Suprapubic skin (tissue), 4 donors: Measurements from ENCODE around the gene AGR2. TPM values are rescaled to one million over a fixed set of nuclear protein-coding genes. Genes with fewer than 3 reads are reported as not detected.

Experiments used
- DNase-seq, 2 donors: peaks; one replicate each; pipeline ENCODE4 v3.0.0-alpha.2; 2019; ENCODE audit warnings: low spot score in 2 of 2
- H3K27ac ChIP-seq: fragments of 200-600 bp; sonication (generic); one replicate; pipeline ENCODE4 v1.5.1; 2019
- H3K27me3 ChIP-seq: fragments of 200-600 bp; sonication (generic); one replicate; pipeline ENCODE4 v1.5.1; 2019
- H3K36me3 ChIP-seq: fragments of 200-600 bp; sonication (generic); one replicate; pipeline ENCODE4 v1.5.1; 2019
- H3K4me1 ChIP-seq: fragments of 200-600 bp; sonication (generic); one replicate; pipeline ENCODE4 v1.5.1; 2019
- H3K4me3 ChIP-seq: fragments of 200-600 bp; sonication (generic); one replicate; pipeline ENCODE4 v1.5.1; 2019; ENCODE audit warnings: mild to moderate bottlenecking
- H3K9me3 ChIP-seq: fragments of 200-600 bp; sonication (generic); one replicate; pipeline ENCODE4 v1.5.1; 2019
- CTCF ChIP-seq, 2 donors: fragments of 200-600 bp in 1 of 2; fragments of 450-650 bp in 1 of 2; sonication (generic) in 1 of 2; IDR thresholded peaks; one replicate each; pipeline ENCODE4 v1.5.1; 2016 to 2019; ENCODE audit warnings: antibody characterized with exemption in 2 of 2, mild to moderate bottlenecking in 1 of 2, moderate library complexity in 1 of 2
- EP300 ChIP-seq: sonication (generic); formaldehyde crosslinking; IDR thresholded peaks from one replicate; pipeline ENCODE4 v1.6.1; 2017; ENCODE audit warnings: antibody characterized with exemption
- POLR2A ChIP-seq, 2 donors: fragments of 450-650 bp; IDR thresholded peaks; one replicate each; pipeline ENCODE4 v1.6.1; 2017; ENCODE audit warnings: antibody characterized with exemption in 2 of 2, mild to moderate bottlenecking in 2 of 2, moderate library complexity in 2 of 2
- POLR2AphosphoS5 ChIP-seq, 3 donors: sonication (generic); formaldehyde crosslinking; IDR thresholded peaks; one replicate each; pipeline ENCODE4 v1.6.1; 2017; ENCODE audit warnings: antibody characterized with exemption in 3 of 3
- WGBS: methylation state at CpG from one replicate; pipeline ENCODE4 v1.1.5; 2018; 5-methylcytosine and 5-hydroxymethylcytosine counted together
- total RNA-seq, 4 donors: library from RNA; depleted of rRNA; stranded (reverse); fragments of >200 nt; gene quantifications; one replicate each; pipeline ENCODE4 v1.1.0, GENCODE V29; 2016

The AGR2 gene
- total RNA-seq, 4 donors from 2014 or later: 8.5 to 19.3 (median 15.8) TPM; not detected in 1

GRCh38 chr7:16778476-16778875, 26.3 kb downstream of the AGR2 start:
- H3K4me1 ChIP-seq: no peaks in the 10 kb centered on the region
- whole genome bisulfite sequencing: 93% methylated on average over 3 of the region's 3 CpGs
- no peak for TF ChIP-seq POLR2A (IDR thresholded peaks at IDR 0.05)
- no peak for TF ChIP-seq CTCF (IDR thresholded peaks at IDR 0.05)
- TF ChIP-seq EP300: no peak
- no peak for TF ChIP-seq POLR2AphosphoS5 (IDR thresholded peaks at IDR 0.05)
- no peak overlapping the region for H3K4me3 ChIP-seq
- H3K27me3 ChIP-seq: no peaks in the 10 kb centered on the region
- peaks cover 3% of the 10 kb centered on the region for H3K36me3 ChIP-seq
- DNase-seq: no peak
- no peak overlapping the region for H3K27ac ChIP-seq
- no peaks in the 10 kb centered on the region for H3K9me3 ChIP-seq

GRCh38 chr7:16776053-16776452, 28.7 kb downstream of the AGR2 start:
- no peaks in the 10 kb centered on the region for H3K27me3 ChIP-seq
- H3K9me3 ChIP-seq: no peaks in the 10 kb centered on the region
- H3K27ac ChIP-seq: no peak overlapping the region
- no peak overlapping the region for H3K4me3 ChIP-seq
- DNase-seq: no peak
- TF ChIP-seq POLR2AphosphoS5 (IDR thresholded peaks at IDR 0.05) (no peak), POLR2A (IDR thresholded peaks at IDR 0.05) (no peak), EP300 (no peak), CTCF (IDR thresholded peaks at IDR 0.05) (no peak)
- WGBS: 86% methylated on average over 7 of the region's 7 CpGs
- H3K36me3 ChIP-seq: no peaks in the 10 kb centered on the region
- H3K4me1 ChIP-seq: peaks cover 4% of the 10 kb centered on the region

- H3K27ac ChIP-seq: no peak overlapping the region
- DNase-seq: no peak
- TF ChIP-seq CTCF (IDR thresholded peaks at IDR 0.05) (no peak), EP300 (no peak), POLR2AphosphoS5 (IDR thresholded peaks at IDR 0.05) (no peak), POLR2A (IDR thresholded peaks at IDR 0.05) (no peak)
- H3K36me3 ChIP-seq: no peaks in the 10 kb centered on the region
- H3K4me1 ChIP-seq: peaks cover 10% of the 10 kb centered on the region
- no peaks in the 10 kb centered on the region for H3K9me3 ChIP-seq
- H3K4me3 ChIP-seq: no peak overlapping the region
- H3K27me3 ChIP-seq: no peaks in the 10 kb centered on the region
Observed at GRCh38 chr7:16774986-16775385, 29.8 kb downstream of the AGR2 start.

GRCh38 chr7:16774294-16774693, 30.5 kb downstream of the AGR2 start:
- H3K27ac ChIP-seq: no peak overlapping the region
- peaks cover 10% of the 10 kb centered on the region for H3K4me1 ChIP-seq
- no peak overlapping the region for H3K4me3 ChIP-seq
- H3K9me3 ChIP-seq: no peaks in the 10 kb centered on the region
- no peak for DNase-seq
- TF ChIP-seq EP300 (no peak), POLR2AphosphoS5 (IDR thresholded peaks at IDR 0.05) (no peak), CTCF (IDR thresholded peaks at IDR 0.05) (no peak), POLR2A (IDR thresholded peaks at IDR 0.05) (no peak)
- no peaks in the 10 kb centered on the region for H3K36me3 ChIP-seq
- 92% methylated on average over 4 of the region's 4 CpGs for WGBS
- H3K27me3 ChIP-seq: no peaks in the 10 kb centered on the region

GRCh38 chr7:16773884-16774283, 30.9 kb downstream of the AGR2 start:
- H3K4me1 ChIP-seq: peaks cover 10% of the 10 kb centered on the region
- no peak overlapping the region for H3K27ac ChIP-seq
- no peaks in the 10 kb centered on the region for H3K36me3 ChIP-seq
- H3K4me3 ChIP-seq: no peak overlapping the region
- no peaks in the 10 kb centered on the region for H3K27me3 ChIP-seq
- no peaks in the 10 kb centered on the region for H3K9me3 ChIP-seq
- TF ChIP-seq POLR2A (IDR thresholded peaks at IDR 0.05) (no peak), POLR2AphosphoS5 (IDR thresholded peaks at IDR 0.05) (no peak)
- 93% methylated on average over 2 of the region's 2 CpGs for WGBS
- DNase-seq: no peak

- H3K4me1 ChIP-seq: peaks cover 10% of the 10 kb centered on the region
- H3K27ac ChIP-seq: no peak overlapping the region
- TF ChIP-seq CTCF (IDR thresholded peaks at IDR 0.05) (no peak), POLR2A (IDR thresholded peaks at IDR 0.05) (no peak), POLR2AphosphoS5 (IDR thresholded peaks at IDR 0.05) (no peak), EP300 (no peak)
- no peaks in the 10 kb centered on the region for H3K9me3 ChIP-seq
- DNase-seq: no peak
- H3K27me3 ChIP-seq: no peaks in the 10 kb centered on the region
- H3K4me3 ChIP-seq: no peak overlapping the region
- no peaks in the 10 kb centered on the region for H3K36me3 ChIP-seq
- WGBS: 55% methylated on average over 2 of the region's 2 CpGs
Observed at GRCh38 chr7:16773326-16773725, 31.5 kb downstream of the AGR2 start.
